ENCODE measurements around the gene SCFD2.

SCFD2 gene

GRCh38 chr4:52931243-52931642 lies 434.6 kb downstream of the SCFD2 start:
- no peak for DNase-seq (ENCODE audit: low read depth in 2 of 2)

GRCh38 chr4:52926196-52926974 lies 439.5 kb downstream of the SCFD2 start:
- DNase-seq (ENCODE audit: low read depth in 2 of 2), result no peak

GRCh38 chr4:52925531-52925968 lies 440.3 kb downstream of the SCFD2 start:
- no peak for DNase-seq (ENCODE audit: low read depth in 2 of 2)

GRCh38 chr4:52919461-52919860 lies 446.4 kb downstream of the SCFD2 start:
- DNase-seq (ENCODE audit: low read depth in 2 of 2), result no peak

GRCh38 chr4:52917817-52918216 lies 448.0 kb downstream of the SCFD2 start:
- no peak for DNase-seq (ENCODE audit: low read depth in 2 of 2)

- DNase-seq (ENCODE audit: low read depth in 2 of 2), result no peak
These were observed 450.0 kb downstream of the SCFD2 start for GRCh38 chr4:52915730-52916300.

GRCh38 chr4:52915191-52915590 lies 450.7 kb downstream of the SCFD2 start:
- DNase-seq (ENCODE audit: low read depth in 2 of 2), result no peak

- DNase-seq (ENCODE audit: low read depth in 2 of 2), result no peak
These were observed 451.7 kb downstream of the SCFD2 start for GRCh38 chr4:52914051-52914605.

- DNase-seq (ENCODE audit: low read depth in 2 of 2), result no peak
These were observed 453.3 kb downstream of the SCFD2 start for GRCh38 chr4:52912608-52913007.

GRCh38 chr4:52911684-52912294 lies 454.1 kb downstream of the SCFD2 start:
- DNase-seq (ENCODE audit: low read depth in 2 of 2), result peak; percentile 28 to 72

GRCh38 chr4:52910115-52910514 lies 455.7 kb downstream of the SCFD2 start:
- no peak for DNase-seq (ENCODE audit: low read depth in 2 of 2)

- no peak for DNase-seq (ENCODE audit: low read depth in 2 of 2)
These were observed 458.4 kb downstream of the SCFD2 start for GRCh38 chr4:52907510-52907909.

- DNase-seq (ENCODE audit: low read depth in 2 of 2), result no peak
These were observed 461.4 kb downstream of the SCFD2 start for GRCh38 chr4:52904421-52904820.

GRCh38 chr4:52903273-52903672 lies 462.6 kb downstream of the SCFD2 start:
- no peak for DNase-seq (ENCODE audit: low read depth in 2 of 2)

GRCh38 chr4:52894443-52894842 lies 471.4 kb downstream of the SCFD2 start:
- DNase-seq (ENCODE audit: low read depth in 2 of 2), result no peak

GRCh38 chr4:52892880-52893279 lies 473.0 kb downstream of the SCFD2 start:
- DNase-seq (ENCODE audit: low read depth in 2 of 2), result no peak

- DNase-seq (ENCODE audit: low read depth in 2 of 2), result no peak
These were observed 474.1 kb downstream of the SCFD2 start for GRCh38 chr4:52891743-52892142.

- DNase-seq (ENCODE audit: low read depth in 2 of 2), result no peak
These were observed 475.4 kb downstream of the SCFD2 start for GRCh38 chr4:52890521-52890791.

GRCh38 chr4:52889778-52890520 lies 475.9 kb downstream of the SCFD2 start:
- DNase-seq (ENCODE audit: low read depth in 2 of 2), result no peak

- DNase-seq (ENCODE audit: low read depth in 2 of 2), result no peak
These were observed 476.5 kb downstream of the SCFD2 start for GRCh38 chr4:52889354-52889753.

GRCh38 chr4:52884994-52885393 lies 480.9 kb downstream of the SCFD2 start:
- no peak for DNase-seq (ENCODE audit: low read depth in 2 of 2)

All from stimulated activated CD4-positive, alpha-beta T cell treated with anti-CD3 and anti-CD28 coated beads, Interleukin-12 subunit alpha, Interleukin-12 subunit beta, amount 100 ng/mL, for 24 hours (primary cell).